Activated CD4-positive, alpha-beta memory T cell treated with anti-CD3 and anti-CD28 coated beads, Interleukin-2, amount 10 ng/mL, durations not matched to agents 7 days and 5 days (primary cell): Measurements from ENCODE around the gene MINDY1. TPM values are rescaled to one million over a fixed set of nuclear protein-coding genes. Genes with fewer than 3 reads are reported as not detected.

Experiments used
- CTCF ChIA-PET: fragments of 350-600 bp; sonication (Branson Sonifier 250); formaldehyde crosslinking; loops from one replicate; lab custom pipeline; 2021; ENCODE audit warnings: antibody characterized with exemption, inconsistent platforms; lab: Charles Lee
- POLR2A ChIA-PET: fragments of 350-600 bp; sonication (Branson Sonifier 250); formaldehyde crosslinking; loops from one replicate; lab custom pipeline; 2021; ENCODE audit warnings: antibody characterized with exemption; lab: Charles Lee
- DNase-seq: peaks from one replicate; pipeline ENCODE4 v3.0.0-alpha.2; 2020
- H3K27ac Mint-ChIP-seq: one replicate; pipeline ENCODE4 v1.8.0; 2021; ENCODE audit warnings: mild to moderate bottlenecking, mixed read lengths
- H3K27me3 Mint-ChIP-seq: one replicate; pipeline ENCODE4 v1.8.0; 2021; ENCODE audit warnings: mixed read lengths
- H3K36me3 Mint-ChIP-seq: one replicate; pipeline ENCODE4 v1.8.0; 2021; ENCODE audit warnings: low read depth, mixed read lengths
- H3K4me1 Mint-ChIP-seq: one replicate; pipeline ENCODE4 v1.8.0; 2021; ENCODE audit warnings: mixed read lengths
- H3K4me3 Mint-ChIP-seq: one replicate; pipeline ENCODE4 v1.8.0; 2021; ENCODE audit warnings: mild to moderate bottlenecking, mixed read lengths
- H3K9me3 Mint-ChIP-seq: one replicate; pipeline ENCODE4 v1.8.0; 2021; ENCODE audit warnings: mixed read lengths
- total RNA-seq, 2 experiments: library from RNA; stranded (reverse); gene quantifications; one replicate each; pipeline ENCODE4 v1.2.3, GENCODE V29; 2021

The MINDY1 gene, protein sequence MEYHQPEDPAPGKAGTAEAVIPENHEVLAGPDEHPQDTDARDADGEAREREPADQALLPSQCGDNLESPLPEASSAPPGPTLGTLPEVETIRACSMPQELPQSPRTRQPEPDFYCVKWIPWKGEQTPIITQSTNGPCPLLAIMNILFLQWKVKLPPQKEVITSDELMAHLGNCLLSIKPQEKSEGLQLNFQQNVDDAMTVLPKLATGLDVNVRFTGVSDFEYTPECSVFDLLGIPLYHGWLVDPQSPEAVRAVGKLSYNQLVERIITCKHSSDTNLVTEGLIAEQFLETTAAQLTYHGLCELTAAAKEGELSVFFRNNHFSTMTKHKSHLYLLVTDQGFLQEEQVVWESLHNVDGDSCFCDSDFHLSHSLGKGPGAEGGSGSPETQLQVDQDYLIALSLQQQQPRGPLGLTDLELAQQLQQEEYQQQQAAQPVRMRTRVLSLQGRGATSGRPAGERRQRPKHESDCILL
- 10 to 100 TPM; 19.9 to 20.5 TPM for total RNA-seq

- H3K36me3 Mint-ChIP-seq, result peaks cover 14% of the 10 kb centered on the region
- H3K9me3 Mint-ChIP-seq, result no peaks in the 10 kb centered on the region
- peak; percentile 46 for DNase-seq
- H3K4me1 Mint-ChIP-seq, result peaks cover 83% of the 10 kb centered on the region
- ChIA-PET POLR2A (interaction anchor here (0.8 to 3.4 kb wide), 28 partner anchors 10 to 737 kb away, joined by 3 to 35 read pairs (median 5); partner anchors contain the start of genes C1orf56, CDC42SE1, CERS2 and ENSA), CTCF (interaction anchor here (0.7 to 3.0 kb wide), 18 partner anchors 10 to 334 kb away, joined by 3 to 56 read pairs (median 4); partner anchors contain the start of genes ANXA9 and GABPB2)
- no peaks in the 10 kb centered on the region for H3K27me3 Mint-ChIP-seq
- H3K4me3 Mint-ChIP-seq, result peak within 1 kb of the TSS; percentile 93
- peak within 1 kb of the TSS; percentile 83 for H3K27ac Mint-ChIP-seq
These were observed at the start of gene MINDY1 for GRCh38 chr1:151006327-151007052. MINDY1 (minus strand) TSS chr1:151006902; CDS start chr1:151002617, 4,285 bp downstream.

DNA sequence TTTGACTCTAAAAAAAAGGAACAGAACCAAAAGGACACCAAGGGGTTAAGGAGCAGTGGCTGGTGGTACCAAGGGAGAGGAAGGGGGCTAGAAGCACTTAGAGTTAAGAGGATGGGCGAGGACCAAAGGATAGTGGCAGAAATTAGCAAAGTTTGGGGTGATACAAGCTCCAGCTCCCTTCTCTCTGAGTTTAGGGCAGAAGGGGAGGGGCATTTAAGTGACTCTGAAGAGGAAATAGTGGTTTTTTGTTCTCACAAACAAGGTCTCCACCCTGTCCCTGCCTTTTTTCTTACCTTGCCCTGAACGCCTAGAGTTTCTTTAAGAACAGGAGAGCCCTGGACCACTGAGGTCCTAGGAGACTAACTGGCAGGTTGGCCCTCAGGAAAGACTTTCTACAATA is 49.4 kb upstream of the MINDY1 start:
- H3K9me3 Mint-ChIP-seq, result no peaks in the 10 kb centered on the region
- H3K4me3 Mint-ChIP-seq, result peak overlapping the region; percentile 97
- no peaks in the 10 kb centered on the region for H3K27me3 Mint-ChIP-seq
- H3K4me1 Mint-ChIP-seq, result peaks cover 62% of the 10 kb centered on the region
- DNase-seq, result peak; percentile 40
- peaks cover 85% of the 10 kb centered on the region for H3K36me3 Mint-ChIP-seq
- peak overlapping the region; percentile 97 for H3K27ac Mint-ChIP-seq
- ChIA-PET CTCF (interaction anchor here (0.7 to 7.4 kb wide), 6 partner anchors 9 to 54 kb away, joined by 3 to 48 read pairs (median 7); partner anchors contain the start of genes C1orf56 and GABPB2), POLR2A (interaction anchor here (0.8 to 9.3 kb wide), 11 partner anchors 7 to 488 kb away, joined by 3 to 148 read pairs (median 17); partner anchors contain the start of genes ARNT, C1orf56, GABPB2 and MINDY1)

GRCh38 chr1:151055581-151055980 is 48.9 kb upstream of the MINDY1 start:
- H3K27me3 Mint-ChIP-seq, result no peaks in the 10 kb centered on the region
- peaks cover 90% of the 10 kb centered on the region for H3K36me3 Mint-ChIP-seq
- POLR2A ChIA-PET, result interaction anchor here (0.8 to 9.3 kb wide), 11 partner anchors 6 to 487 kb away, joined by 3 to 148 read pairs (median 17); partner anchors contain the start of genes ARNT, C1orf56, GABPB2 and MINDY1
- H3K4me1 Mint-ChIP-seq, result peaks cover 60% of the 10 kb centered on the region
- H3K9me3 Mint-ChIP-seq, result no peaks in the 10 kb centered on the region
- peak overlapping the region; percentile 97 for H3K27ac Mint-ChIP-seq
- CTCF ChIA-PET, result interaction anchor here (0.7 to 7.4 kb wide), 7 partner anchors 9 to 53 kb away, joined by 3 to 48 read pairs (median 5); partner anchors contain the start of genes C1orf56 and GABPB2
- no peak for DNase-seq
- peak overlapping the region; percentile 97 for H3K4me3 Mint-ChIP-seq

- peaks cover 60% of the 10 kb centered on the region for H3K4me1 Mint-ChIP-seq
- CTCF ChIA-PET, result interaction anchor here (1.2 to 7.4 kb wide), 5 partner anchors 8 to 53 kb away, joined by 3 to 48 read pairs (median 5); partner anchors contain the start of genes C1orf56 and GABPB2
These were observed 48.4 kb upstream of the MINDY1 start for GRCh38 chr1:151054971-151055547.

GRCh38 chr1:151051356-151052009 is 44.8 kb upstream of the MINDY1 start:
- Mint-ChIP-seq H3K9me3 (no peaks in the 10 kb centered on the region), H3K27me3 (no peaks in the 10 kb centered on the region), H3K36me3 (peaks cover 65% of the 10 kb centered on the region), H3K27ac (peak overlapping the region; percentile 63), H3K4me3 (no peak overlapping the region), H3K4me1 (peaks cover 73% of the 10 kb centered on the region)
- ChIA-PET CTCF (interaction anchor here (0.9 to 1.8 kb wide), 3 partner anchors 8 to 38 kb away, joined by 3 to 6 read pairs (median 3); partner anchors contain the start of gene CDC42SE1), POLR2A (interaction anchor here (0.6 to 7.7 kb wide), 5 partner anchors 8 to 105 kb away, joined by 3 to 148 read pairs (median 3); partner anchors contain the start of genes CDC42SE1, MINDY1 and MLLT11)
- no peak for DNase-seq

More at GRCh38 chr1:151054971-151055547, 48.4 kb upstream of the MINDY1 start:
- H3K4me3 Mint-ChIP-seq, result peak overlapping the region; percentile 97
- peaks cover 96% of the 10 kb centered on the region for H3K36me3 Mint-ChIP-seq
- POLR2A ChIA-PET, result interaction anchor here (1.6 to 9.3 kb wide), 7 partner anchors 6 to 135 kb away, joined by 5 to 148 read pairs (median 35); partner anchors contain the start of genes C1orf56, GABPB2, MINDY1 and TNFAIP8L2
- H3K9me3 Mint-ChIP-seq, result no peaks in the 10 kb centered on the region
- no peak for DNase-seq
- no peaks in the 10 kb centered on the region for H3K27me3 Mint-ChIP-seq
- H3K27ac Mint-ChIP-seq, result peak overlapping the region; percentile 97

- no peak for DNase-seq
- H3K9me3 Mint-ChIP-seq, result no peaks in the 10 kb centered on the region
- CTCF ChIA-PET, result interaction anchor here (0.8 to 1.8 kb wide), 5 partner anchors 9 to 29 kb away, joined by 3 to 6 read pairs (median 5); partner anchors contain the start of gene CDC42SE1
- POLR2A ChIA-PET, result interaction anchor here (0.8 to 7.7 kb wide), 8 partner anchors 9 to 232 kb away, joined by 3 to 148 read pairs (median 4); partner anchors contain the start of genes CDC42SE1, MINDY1, MLLT11 and VPS72
- peaks cover 62% of the 10 kb centered on the region for H3K4me1 Mint-ChIP-seq
- H3K4me3 Mint-ChIP-seq, result no peak overlapping the region
- H3K36me3 Mint-ChIP-seq, result peaks cover 52% of the 10 kb centered on the region
- peak overlapping the region; percentile 35 for H3K27ac Mint-ChIP-seq
- no peaks in the 10 kb centered on the region for H3K27me3 Mint-ChIP-seq
These were observed 43.5 kb upstream of the MINDY1 start for GRCh38 chr1:151050051-151050688.

DNA sequence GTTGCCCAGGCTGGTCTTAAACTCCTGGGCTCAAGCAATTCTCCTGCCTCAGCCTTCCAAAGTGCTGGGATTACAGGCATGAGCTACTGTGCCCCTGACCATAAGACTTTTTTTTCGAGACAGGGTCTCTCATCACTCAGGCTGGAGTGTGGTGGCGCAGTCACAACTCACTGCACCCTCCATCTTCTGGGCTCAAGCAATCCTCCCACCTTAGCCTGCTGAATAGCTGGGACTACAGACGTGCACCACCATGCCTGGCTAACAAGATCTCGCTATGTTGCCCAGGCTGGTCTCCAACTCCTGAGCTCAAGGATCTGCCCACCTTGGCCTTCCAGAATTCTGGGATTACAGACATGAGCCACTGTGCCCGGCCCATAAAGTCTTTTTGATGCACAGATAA is 42.8 kb upstream of the MINDY1 start:
- Mint-ChIP-seq H3K36me3 (peaks cover 45% of the 10 kb centered on the region), H3K27ac (no peak overlapping the region), H3K4me1 (peaks cover 56% of the 10 kb centered on the region), H3K9me3 (no peaks in the 10 kb centered on the region), H3K27me3 (no peaks in the 10 kb centered on the region), H3K4me3 (no peak overlapping the region)
- POLR2A ChIA-PET, result interaction anchor here (0.8 to 7.7 kb wide), 9 partner anchors 10 to 232 kb away, joined by 3 to 148 read pairs (median 4); partner anchors contain the start of genes CDC42SE1, MINDY1, MLLT11 and VPS72
- CTCF ChIA-PET, result interaction anchor here (1.3 to 1.5 kb wide), 2 partner anchors 22 to 25 kb away, joined by 5 read pairs; no protein-coding TSS in a partner anchor
- DNase-seq, result no peak

DNA sequence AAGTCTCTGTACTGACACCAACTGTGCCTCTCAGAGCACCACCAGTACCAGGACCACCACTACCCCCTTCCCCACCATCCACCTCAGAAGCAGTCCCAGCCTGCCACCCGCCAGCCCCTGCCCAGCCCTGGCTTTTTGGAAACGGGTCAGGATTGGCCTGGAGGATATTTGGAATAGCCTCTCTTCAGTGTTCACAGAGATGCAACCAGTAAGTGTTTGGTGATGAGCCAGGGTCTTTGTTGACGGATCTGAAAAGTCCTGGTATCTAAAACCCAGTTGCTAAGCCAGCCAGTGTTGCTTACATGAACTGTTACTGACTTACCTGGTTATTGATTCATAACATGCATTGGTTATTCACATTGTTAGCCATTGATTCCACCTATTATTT is 41.9 kb upstream of the MINDY1 start:
- H3K27ac Mint-ChIP-seq, result peak overlapping the region; percentile 79
- POLR2A ChIA-PET, result interaction anchor here (0.9 to 7.7 kb wide), 10 partner anchors 10 to 233 kb away, joined by 3 to 148 read pairs (median 6); partner anchors contain the start of genes CDC42SE1, GABPB2, MINDY1 and MLLT11
- H3K4me1 Mint-ChIP-seq, result peaks cover 54% of the 10 kb centered on the region
- CTCF ChIA-PET, result interaction anchor here (0.9 to 3.9 kb wide), 8 partner anchors 10 to 108 kb away, joined by 3 to 48 read pairs (median 5); partner anchors contain the start of genes CDC42SE1, MLLT11 and TNFAIP8L2
- no peaks in the 10 kb centered on the region for H3K27me3 Mint-ChIP-seq
- H3K4me3 Mint-ChIP-seq, result peak overlapping the region; percentile 82
- no peaks in the 10 kb centered on the region for H3K9me3 Mint-ChIP-seq
- peaks cover 37% of the 10 kb centered on the region for H3K36me3 Mint-ChIP-seq
- DNase-seq, result no peak

- peak; percentile 65 for DNase-seq
- ChIA-PET CTCF (interaction anchor here (0.9 to 3.9 kb wide), 12 partner anchors 10 to 109 kb away, joined by 3 to 48 read pairs (median 4); partner anchors contain the start of genes CDC42SE1, MLLT11 and TNFAIP8L2), POLR2A (interaction anchor here (0.8 to 7.7 kb wide), 16 partner anchors 9 to 234 kb away, joined by 3 to 148 read pairs (median 4); partner anchors contain the start of genes BNIPL, CDC42SE1, GABPB2 and MINDY1)
- Mint-ChIP-seq H3K4me1 (peaks cover 57% of the 10 kb centered on the region), H3K27me3 (no peaks in the 10 kb centered on the region), H3K9me3 (no peaks in the 10 kb centered on the region), H3K27ac (peak overlapping the region; percentile 79), H3K36me3 (peaks cover 31% of the 10 kb centered on the region), H3K4me3 (peak overlapping the region; percentile 82)
These were observed 41.4 kb upstream of the MINDY1 start for GRCh38 chr1:151047925-151048644.

DNA sequence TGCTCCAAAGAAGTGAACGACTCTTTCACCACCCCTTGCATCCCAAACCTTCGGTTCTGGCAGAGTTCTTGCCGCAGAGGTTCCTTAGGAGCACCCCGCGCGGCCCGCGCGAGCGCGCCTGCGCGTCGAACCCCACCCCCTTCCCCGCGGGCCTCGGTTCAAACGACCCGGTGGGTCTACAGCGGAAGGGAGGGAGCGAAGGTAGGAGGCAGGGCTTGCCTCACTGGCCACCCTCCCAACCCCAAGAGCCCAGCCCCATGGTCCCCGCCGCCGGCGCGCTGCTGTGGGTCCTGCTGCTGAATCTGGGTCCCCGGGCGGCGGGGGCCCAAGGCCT is 40.9 kb upstream of the MINDY1 start, which contains the start of gene C1orf56:
C1orf56 (plus strand) TSS at position 161 of the 334 bp plus-strand sequence; CDS start at position 258, 97 bp downstream.
- ChIA-PET CTCF (interaction anchor here (0.7 to 3.9 kb wide), 11 partner anchors 9 to 109 kb away, joined by 3 to 48 read pairs (median 3); partner anchors contain the start of genes CDC42SE1, MLLT11 and TNFAIP8L2), POLR2A (interaction anchor here (0.8 to 7.7 kb wide), 14 partner anchors 10 to 234 kb away, joined by 3 to 148 read pairs (median 4); partner anchors contain the start of genes BNIPL, CDC42SE1, GABPB2 and MINDY1)
- Mint-ChIP-seq H3K27ac (peak within 1 kb of the TSS; percentile 79), H3K4me3 (peak within 1 kb of the TSS; percentile 82), H3K27me3 (no peaks in the 10 kb centered on the region), H3K9me3 (no peaks in the 10 kb centered on the region), H3K36me3 (peaks cover 26% of the 10 kb centered on the region), H3K4me1 (peaks cover 61% of the 10 kb centered on the region)
- DNase-seq, result peak; percentile 53
